GM19438 (cell line): Measurements from ENCODE around the gene TSPAN15.

Source experiments
- ATAC-seq: cut with Tn5 transposase; IDR thresholded peaks from one replicate; pipeline ENCODE4 v1.9.1; 2021; ENCODE audit warnings: low read depth; ENCODE audit not compliant: unreplicated experiment

The TSPAN15 gene

GRCh38 chr10:69416695-69417094 lies 34.6 kb upstream of the TSPAN15 start, which contains the start of gene TACR2:
Gene TACR2, minus strand, starts transcription at chr10:69416918. Its CDS starts 595 bp downstream, at chr10:69416323.
- ATAC-seq: no peak

- ATAC-seq: no peak
Measured at GRCh38 chr10:69417542-69417941, 33.7 kb upstream of the TSPAN15 start.

- ATAC-seq: no peak
Measured at GRCh38 chr10:69418052-69418752, 33.1 kb upstream of the TSPAN15 start.

GRCh38 chr10:69419096-69419743 lies 32.0 kb upstream of the TSPAN15 start:
- no peak for ATAC-seq

GRCh38 chr10:69419744-69420126 lies 31.5 kb upstream of the TSPAN15 start:
- no peak for ATAC-seq

- no peak for ATAC-seq
Measured at GRCh38 chr10:69421611-69422308, 29.5 kb upstream of the TSPAN15 start.

GRCh38 chr10:69422676-69423075 lies 28.6 kb upstream of the TSPAN15 start:
- ATAC-seq: no peak

- ATAC-seq: no peak
Measured at GRCh38 chr10:69425041-69425440, 26.2 kb upstream of the TSPAN15 start.

- no peak for ATAC-seq
Measured at GRCh38 chr10:69425511-69426298, 25.6 kb upstream of the TSPAN15 start.

GRCh38 chr10:69426376-69426727 lies 24.9 kb upstream of the TSPAN15 start:
- ATAC-seq: no peak

GRCh38 chr10:69428165-69428564 lies 23.1 kb upstream of the TSPAN15 start:
- ATAC-seq: no peak

GRCh38 chr10:69434169-69434568 lies 17.1 kb upstream of the TSPAN15 start:
- ATAC-seq: no peak

GRCh38 chr10:69434926-69435325 lies 16.3 kb upstream of the TSPAN15 start:
- ATAC-seq: no peak

- no peak for ATAC-seq
Measured at GRCh38 chr10:69435966-69436520, 15.2 kb upstream of the TSPAN15 start.

- ATAC-seq: no peak
Measured at GRCh38 chr10:69437321-69438259, 13.7 kb upstream of the TSPAN15 start.

GRCh38 chr10:69438536-69439349 lies 12.5 kb upstream of the TSPAN15 start:
- ATAC-seq: no peak

- ATAC-seq: no peak
Measured at GRCh38 chr10:69439350-69439739, 11.9 kb upstream of the TSPAN15 start.

- no peak for ATAC-seq
Measured at GRCh38 chr10:69439813-69440506, 11.3 kb upstream of the TSPAN15 start.
